GM18517 (cell line): ENCODE results near the gene CDH5.

Experiments used
- ATAC-seq: cut with Tn5 transposase; IDR thresholded peaks from one replicate; pipeline ENCODE4 v1.9.1; 2021; ENCODE audit warnings: mild to moderate bottlenecking, moderate library complexity; ENCODE audit not compliant: unreplicated experiment

Gene CDH5

DNA sequence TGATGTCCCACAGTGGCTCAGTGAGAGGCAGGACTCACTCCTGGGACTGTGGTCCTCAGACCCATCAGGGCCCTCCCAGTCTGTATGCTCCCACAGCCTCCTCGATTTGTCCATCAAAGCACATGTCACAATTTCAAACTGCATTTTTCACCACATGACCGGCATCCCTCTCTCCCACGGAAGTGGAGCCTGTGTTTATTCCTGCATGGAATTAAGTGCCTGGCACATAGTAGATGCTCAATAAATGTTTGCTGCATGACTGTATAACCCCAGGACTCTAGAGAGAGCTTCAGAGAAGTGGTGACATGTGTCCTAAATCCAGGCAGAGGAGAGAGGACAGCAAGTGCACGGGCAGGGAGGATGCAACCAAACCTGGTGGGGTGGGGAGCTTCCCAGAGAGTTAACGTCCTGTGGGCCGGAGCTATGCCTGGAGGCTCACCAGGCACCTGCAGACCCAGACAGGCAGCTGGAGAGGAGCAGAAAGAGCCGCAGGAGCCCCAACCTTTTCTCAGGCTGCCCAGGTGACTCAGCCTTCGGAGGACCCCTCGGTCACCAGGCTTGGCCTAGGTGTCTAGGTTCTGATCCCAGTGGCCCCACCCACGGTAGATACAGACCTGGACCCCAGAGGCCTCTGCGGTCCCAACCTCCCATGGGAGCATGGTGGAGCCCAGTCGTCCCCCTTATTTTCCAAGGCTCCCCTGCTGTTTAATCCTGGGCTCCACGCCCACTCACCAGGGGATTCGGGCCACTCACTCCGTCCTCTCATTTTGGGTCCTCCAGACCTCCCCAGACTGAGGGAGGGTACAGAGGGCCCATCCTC lies 5.8 kb downstream of the CDH5 start:
- ATAC-seq: no peak

DNA sequence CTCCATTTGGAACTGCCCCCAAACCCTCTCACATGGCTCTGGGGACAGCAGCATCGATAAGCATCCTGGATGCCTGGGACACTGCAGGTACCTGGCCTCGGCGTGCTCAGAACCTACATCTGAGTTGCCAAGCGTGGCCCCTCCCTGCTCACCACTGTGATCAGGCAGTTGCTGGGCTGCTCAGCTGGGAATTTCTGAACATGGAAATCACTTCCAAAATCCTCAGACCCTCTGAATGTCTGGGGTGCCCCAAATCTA lies 6.3 kb downstream of the CDH5 start:
- no peak for ATAC-seq

DNA sequence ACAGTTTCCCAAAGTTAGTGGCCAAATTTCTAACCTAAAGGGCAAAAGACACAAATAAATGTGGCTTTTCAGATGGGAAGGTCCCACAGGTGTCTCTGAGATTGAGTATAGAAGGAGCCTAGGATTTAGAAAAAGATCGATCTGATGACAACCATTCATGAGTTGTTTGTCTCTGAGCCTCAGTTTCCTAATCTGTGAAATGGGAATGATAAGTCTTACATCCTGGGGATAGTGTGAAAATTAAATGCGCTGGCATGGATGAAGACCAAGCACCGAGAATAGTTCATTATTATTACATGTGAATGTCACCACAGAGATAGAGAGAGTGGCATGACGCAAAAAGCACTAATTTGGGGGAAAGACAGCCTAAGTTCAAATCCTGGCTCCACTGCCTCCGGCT lies 7.2 kb downstream of the CDH5 start:
- no peak for ATAC-seq

DNA sequence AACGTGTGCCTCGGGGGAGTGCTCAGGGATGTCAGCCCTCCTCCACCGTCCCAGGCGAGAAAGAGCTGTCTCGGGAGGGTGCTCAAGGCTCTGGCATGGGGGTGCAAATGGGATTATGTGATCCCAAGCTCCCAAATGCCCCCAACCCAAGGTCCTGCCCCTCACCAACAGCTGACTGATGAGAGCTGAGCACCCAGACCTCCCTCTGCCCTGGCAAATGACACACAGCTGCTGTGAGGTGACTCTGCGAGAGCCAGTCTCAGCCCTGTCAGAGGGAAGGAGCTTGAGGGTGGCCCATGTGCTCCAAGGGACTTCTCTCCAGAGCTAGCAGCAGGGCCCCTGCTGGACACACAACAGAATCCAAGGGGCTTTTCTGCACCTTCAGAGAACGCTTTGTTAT lies 7.7 kb downstream of the CDH5 start:
- no peak for ATAC-seq

DNA sequence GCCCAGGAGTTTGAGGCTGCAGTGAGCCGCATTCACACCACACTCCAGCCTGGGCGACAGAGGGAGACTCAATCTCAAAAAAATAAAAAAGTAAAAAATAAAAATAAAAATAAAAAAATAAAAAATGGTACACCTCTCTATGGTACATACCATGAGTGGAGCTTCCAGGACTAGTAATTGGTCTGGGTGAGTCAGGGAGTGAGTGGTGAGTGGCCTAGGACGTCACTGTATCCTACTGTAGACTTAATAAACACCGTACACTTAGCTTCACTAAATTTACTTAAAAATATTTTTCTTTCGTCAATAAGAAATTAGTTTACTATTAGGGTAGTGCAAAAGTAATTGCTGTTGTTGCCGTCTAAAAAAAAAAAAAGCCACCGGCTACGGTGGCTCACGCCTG lies 9.0 kb downstream of the CDH5 start:
- ATAC-seq: no peak

DNA sequence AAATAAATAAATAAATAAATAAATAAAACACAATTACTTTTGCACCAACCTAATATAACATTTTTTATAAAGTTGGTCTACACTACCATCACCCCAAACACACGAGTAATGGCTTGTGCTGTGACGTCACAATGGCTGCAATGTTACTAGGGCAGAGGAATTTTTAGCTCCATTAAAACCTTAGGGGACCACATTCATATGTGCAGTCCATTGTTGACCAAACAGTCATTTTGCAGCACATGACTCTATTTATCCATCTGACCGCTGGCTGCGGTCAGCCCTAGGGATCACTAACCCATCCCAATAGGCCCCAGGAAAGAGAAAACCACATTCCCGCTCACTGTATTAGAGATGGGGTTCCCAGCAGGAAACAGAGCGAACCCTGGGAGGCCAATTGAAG lies 9.6 kb downstream of the CDH5 start:
- no peak for ATAC-seq

DNA sequence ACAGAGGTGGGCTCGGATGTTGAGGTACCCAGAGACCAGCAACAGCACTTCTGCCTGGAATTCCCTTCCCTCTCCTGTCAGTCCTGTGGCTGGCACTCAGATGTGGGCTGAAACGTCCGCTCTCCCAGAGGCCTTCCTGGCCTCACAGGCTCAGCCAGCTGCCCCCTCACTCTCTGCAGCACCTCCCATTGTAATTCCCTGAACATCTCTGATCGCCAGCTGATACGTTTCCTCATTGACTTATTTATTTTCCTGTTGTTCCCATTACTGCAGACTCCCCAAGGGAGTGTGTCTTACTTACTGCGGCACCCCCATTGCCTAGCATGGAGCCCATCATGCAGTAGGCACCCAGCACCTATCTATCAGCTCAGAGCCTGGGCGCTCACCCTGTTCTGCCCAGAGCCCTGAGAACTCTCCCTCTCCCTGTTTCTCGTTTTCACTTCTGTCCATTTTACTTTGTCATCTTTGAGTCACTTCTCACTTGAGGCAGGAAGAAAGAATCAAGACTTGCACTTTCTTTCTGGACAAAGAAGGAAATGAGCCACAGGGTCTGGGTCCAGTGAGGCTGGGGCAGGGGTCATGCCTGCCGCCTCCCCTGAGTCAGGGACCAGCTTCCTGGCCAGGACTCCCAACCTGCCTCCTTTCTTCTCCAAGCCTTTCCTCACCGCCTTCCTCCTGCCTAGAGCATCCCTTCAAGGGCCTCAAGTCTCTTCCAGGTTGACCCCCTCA lies 10.2 kb downstream of the CDH5 start:
- ATAC-seq: no peak

DNA sequence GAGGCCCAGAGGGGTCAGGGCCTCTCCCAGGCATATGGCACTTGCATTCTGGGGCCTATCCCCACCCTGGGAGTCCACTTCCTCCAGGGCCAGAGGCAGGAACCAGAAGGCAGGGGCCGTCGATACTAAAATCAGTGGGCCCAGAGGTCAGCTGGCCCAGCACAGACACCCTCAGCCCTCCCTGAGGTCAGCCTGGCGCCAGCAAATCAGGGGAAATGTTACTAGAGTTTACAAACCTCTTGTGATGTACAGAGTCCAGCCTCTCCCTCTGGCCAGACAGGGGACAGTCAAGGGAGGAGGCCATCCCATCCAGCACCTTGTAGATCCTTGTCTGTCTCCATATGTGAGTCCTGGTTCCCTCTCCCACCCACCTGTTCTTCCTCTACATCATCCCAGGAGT lies 10.8 kb downstream of the CDH5 start:
- no peak for ATAC-seq

DNA sequence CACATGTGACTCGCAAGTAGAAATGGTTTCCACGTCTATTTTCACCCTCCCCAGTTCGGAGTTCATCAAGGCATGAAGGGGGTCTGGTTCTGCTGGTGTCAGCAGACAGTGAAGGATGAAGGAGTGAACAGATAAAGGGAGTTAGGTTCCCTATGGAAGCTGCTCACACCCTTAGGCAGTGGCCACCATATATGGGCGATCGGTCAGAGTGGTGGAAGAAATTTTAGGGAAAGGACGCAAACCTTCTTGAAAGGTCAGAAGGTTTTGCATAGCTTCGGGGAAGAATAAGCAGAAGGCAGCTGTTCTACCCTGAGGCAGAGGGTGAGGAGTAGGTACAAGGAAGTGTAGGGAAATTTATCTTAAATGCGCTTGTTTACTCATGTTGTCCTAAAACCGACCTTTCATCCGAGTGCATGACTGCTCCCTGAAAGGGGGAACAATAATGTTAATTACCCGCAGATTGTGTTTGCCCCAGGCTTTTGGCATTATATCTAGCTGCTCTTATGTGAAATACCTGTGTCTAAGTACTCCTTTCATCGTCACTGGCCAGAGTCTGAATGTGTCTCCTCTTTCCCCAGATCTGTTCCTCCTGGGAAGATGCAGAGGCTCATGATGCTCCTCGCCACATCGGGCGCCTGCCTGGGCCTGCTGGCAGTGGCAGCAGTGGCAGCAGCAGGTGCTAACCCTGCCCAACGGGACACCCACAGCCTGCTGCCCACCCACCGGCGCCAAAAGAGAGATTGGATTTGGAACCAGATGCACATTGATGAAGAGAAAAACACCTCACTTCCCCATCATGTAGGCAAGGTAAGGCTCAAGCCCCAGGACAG lies 12.5 kb downstream of the CDH5 start:
- no peak for ATAC-seq

DNA sequence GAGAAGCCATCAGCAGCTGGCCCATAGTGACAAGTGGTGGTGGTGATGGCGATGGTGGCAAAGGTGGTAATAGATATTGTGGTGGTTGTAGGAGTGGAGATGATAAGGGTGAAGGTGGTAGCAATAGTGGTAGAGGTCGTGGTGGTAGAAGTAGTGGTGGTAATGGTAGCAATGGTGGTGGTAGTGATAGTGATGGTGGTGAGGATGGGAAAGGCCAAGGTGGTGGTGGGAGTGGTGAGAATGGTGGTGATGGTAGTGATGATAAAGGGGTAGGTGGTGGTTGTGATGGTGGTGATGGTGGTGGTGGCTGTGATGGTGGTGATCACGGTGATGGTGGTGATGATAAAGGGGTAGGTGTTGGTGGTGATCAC lies 13.1 kb downstream of the CDH5 start:
- no peak for ATAC-seq

DNA sequence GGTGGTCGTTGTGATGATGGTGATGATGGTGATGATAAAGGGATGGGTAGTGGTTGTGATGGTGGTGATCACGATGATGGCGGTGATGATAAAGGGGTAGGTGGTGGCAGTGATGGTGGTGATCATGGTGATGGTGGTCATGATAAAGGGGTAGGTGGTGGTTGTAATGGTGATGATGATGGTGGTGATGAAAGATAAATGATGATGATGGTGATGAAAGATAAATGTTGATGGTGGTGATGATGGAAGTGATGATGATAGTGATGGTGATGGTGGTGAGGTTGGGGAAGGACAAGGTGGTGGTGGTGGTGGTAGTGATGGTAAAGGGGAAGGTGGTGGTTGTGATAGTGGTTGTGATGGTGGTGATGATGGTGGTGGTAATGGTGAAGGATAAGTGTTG lies 13.9 kb downstream of the CDH5 start:
- no peak for ATAC-seq

DNA sequence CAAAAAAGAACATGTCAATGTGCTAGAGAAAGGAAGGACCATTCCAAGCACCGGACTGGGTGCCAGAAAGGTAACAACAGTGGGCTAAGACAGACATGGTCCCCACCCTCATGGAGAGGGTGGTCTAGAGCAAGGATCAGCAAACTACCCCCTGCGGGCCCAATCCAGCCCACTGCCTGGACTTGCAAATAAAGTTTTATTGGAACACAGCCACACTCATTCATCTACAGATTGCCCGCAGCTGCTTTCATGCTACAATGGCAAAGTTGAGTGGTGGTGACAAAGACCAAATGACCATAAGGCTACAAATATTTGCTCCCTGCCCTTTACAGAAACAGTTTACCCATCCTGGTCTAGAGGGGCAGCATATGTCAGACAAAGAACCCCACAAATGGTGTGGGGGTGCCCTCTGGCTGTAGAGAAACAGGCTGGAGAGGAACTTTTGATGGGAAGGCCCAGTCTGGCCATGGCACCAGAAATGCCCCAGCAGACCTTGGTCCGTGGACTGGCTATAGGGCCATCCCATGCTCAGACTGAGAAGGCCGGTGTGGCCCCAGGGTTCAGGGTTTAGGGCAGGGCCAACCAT lies 15.2 kb downstream of the CDH5 start:
- no peak for ATAC-seq

DNA sequence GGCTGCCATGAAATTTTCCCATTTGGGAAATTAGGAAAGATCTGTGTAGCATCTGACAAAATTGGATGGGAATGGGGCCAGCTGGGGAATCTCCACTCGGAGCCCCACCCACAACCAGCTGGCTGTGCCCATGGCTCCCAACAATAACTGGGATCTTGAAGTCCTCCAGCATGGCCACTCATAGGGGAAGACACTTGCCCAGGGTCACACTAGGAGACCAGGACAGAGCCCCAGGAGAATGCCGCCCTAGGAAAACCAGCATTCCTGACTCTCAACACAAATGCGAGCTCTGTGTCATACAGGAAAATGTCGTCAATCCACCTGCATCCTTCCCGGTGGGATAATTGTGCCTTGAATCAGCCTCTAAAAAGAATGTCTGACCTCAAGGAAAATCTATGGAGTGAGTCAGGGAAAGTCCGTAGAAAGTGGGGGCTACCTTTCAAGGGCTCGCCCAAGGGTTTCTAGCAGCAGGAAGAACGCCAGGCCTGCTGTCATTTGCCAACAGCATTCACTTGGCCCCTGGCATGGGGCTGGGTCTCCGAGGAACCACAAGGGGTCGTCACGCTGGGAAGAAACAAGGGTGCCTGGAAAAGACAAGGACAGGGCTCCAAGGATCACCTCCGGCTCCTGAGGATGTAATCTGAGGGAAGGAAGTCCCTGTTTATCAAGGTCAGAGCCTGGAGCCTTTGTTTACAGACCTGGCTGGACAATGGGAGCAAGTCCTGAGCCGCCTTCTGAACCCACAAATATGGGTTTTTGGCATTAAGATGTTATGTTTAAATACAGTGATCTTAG lies 15.9 kb downstream of the CDH5 start:
- no peak for ATAC-seq

DNA sequence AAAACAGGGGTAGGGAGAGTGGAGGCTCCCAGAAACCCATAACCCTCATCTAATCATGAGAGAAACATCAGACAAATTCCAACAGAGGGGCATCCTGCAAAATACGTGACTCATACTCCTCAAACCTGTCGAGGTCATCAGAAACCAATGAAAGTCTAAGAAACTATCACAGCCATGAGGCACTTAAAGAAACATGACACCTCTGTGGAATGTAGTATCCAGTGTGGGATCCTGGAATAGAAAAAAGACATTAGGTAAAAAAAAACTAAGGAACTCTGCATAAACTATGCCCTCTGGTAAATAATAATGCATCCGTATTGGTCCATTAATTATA lies 16.4 kb downstream of the CDH5 start:
- no peak for ATAC-seq

DNA sequence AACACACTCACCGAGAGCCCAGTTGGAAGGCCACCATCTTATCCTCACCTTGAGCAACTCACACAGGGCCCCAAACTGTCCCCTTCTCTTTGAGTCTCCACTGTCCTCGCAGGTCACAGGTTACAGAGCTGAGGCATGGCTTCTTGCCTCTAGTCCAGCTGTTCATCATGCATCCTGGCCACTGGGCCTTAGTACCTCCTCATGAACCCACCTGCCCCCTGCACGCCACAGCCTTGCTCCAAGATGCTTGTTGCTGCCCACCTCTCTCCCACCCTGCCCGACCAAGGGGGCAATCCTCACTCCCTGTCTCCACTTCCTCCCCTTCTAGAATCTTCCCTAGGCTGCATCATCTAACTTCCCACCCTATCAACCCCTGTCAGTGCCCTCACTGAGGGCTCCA lies 17.1 kb downstream of the CDH5 start:
- no peak for ATAC-seq

DNA sequence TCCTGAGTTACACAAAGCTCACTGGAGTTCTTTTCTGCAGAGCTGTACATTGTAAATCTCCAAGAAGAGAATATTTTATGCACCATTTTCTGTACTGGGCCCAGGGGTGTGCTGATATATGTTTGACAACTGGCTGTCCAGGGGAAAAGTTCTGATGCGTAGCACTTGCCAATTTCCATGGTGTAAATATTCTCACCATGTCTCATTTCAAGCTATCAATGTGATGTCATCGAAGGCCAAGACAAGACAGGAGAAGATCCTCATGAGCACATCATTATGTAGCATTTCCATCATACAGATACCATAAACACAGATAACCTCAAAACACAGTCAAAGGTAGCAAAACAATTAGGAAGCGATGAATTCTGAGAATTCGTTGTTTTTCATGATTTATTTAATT lies 18.9 kb downstream of the CDH5 start:
- no peak for ATAC-seq

DNA sequence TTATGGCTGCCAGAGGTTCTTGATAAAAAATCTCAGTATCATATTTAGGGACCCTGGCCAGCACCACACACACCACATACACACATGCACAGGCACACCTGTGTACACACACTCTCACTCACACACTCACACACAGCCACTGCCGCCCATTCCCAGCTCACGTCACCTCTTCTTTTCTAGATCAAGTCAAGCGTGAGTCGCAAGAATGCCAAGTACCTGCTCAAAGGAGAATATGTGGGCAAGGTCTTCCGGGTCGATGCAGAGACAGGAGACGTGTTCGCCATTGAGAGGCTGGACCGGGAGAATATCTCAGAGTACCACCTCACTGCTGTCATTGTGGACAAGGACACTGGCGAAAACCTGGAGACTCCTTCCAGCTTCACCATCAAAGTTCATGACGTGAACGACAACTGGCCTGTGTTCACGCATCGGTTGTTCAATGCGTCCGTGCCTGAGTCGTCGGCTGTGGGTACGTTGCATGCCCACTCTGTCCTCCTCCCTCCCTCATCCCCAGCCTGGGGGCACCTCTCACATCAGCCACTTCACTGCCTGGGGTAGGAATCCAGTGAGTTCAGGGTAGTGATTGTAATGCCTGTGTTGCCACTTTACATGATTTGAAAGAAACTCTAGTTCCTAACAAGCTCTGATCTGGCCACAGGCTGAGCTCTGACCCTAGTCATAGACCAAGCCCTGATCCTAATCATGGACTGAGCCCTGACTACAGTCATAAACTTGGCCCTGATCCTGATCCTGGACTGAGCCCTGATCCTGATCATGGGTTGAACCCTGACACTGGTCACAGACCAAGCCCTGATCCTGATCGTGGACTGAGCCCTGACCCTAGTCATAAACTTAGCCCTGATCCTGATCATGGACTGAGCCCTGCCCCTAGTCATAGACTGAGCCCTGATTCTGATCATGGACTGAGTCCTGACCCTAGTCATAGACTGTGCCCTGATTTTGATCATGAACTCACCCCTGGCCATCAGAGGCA lies 20.4 kb downstream of the CDH5 start:
- ATAC-seq: no peak

DNA sequence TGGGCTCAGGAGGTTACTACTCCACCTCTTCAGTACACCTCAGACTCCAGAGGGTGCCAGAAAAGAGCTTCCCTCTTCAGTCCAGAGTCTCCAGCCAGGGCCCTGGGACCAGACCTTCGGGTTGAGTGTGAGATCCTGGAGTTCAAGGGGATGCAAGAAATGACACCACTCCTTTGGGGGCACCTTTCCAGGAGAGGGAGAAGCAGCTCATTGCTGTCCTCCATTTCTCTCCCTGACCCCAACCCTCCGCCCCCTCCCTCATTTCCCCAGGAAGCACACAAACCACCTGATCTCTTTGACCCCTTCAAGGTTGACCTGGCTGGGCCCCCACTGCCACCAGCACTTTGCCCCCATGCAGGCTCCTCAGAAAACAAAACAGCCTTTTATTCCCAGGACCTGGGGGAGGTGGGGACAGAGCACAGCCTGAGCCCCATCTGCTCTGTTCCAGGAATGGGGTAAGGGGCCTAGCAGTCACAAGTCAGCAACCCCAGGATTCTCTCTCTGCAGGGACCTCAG lies 21.4 kb downstream of the CDH5 start:
- no peak for ATAC-seq

DNA sequence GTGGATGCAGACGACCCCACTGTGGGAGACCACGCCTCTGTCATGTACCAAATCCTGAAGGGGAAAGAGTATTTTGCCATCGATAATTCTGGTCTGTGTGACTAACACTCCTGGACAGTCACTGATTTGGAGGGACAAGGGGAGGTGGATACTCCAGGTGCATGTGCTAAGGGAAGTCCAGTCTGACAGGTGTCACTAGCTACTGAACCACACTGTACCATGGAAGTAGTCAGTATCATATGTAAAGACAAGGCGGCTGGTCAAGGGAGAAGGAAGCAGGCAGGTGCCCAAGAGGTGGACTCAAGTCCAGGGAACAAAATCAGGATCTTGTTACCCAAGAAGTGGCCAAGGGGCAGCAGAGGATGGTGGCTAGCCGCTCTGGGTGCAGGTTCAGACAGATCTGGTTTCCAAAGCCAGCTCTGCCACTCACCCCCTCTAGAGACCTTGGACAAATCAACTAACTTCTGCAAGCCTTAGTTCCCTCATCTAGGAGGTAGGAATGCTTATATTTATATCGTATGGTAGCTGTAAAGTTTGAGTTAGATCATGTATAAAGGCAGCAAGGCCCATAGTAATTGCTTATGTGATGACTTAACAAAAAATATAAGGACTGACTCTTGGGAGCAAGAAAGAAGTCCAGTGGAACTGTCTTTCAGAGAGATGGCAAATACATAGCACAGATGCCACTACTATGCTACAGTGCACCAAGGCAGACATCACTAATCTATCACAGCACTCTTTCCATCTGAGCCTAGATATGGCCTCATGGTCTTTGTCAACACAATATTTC lies 22.1 kb downstream of the CDH5 start:
- ATAC-seq: no peak
